Peyer's patch (tissue), 4 donors: ENCODE results near the gene SH3RF1. TPM values are rescaled to one million over a fixed set of nuclear protein-coding genes. Genes with fewer than 3 reads are reported as not detected.

Experiments used
- DNase-seq, 3 donors: peaks; one replicate each; pipeline ENCODE4 v3.0.0-alpha.2; 2017 to 2019
- H3K27ac ChIP-seq, 4 donors: fragments of 200-600 bp; sonication (generic); one replicate each; pipeline ENCODE4 v1.5.1; 2016 to 2019
- H3K27me3 ChIP-seq, 2 donors: fragments of 200-600 bp; sonication (generic); one replicate each; pipeline ENCODE4 v1.5.1; 2019
- H3K36me3 ChIP-seq, 3 donors: fragments of 200-600 bp; sonication (generic); one replicate each; pipeline ENCODE4 v1.5.1; 2016 to 2019
- H3K4me1 ChIP-seq, 4 donors: fragments of 200-600 bp; sonication (generic); one replicate each; pipeline ENCODE4 v1.5.1; 2016 to 2019
- H3K4me3 ChIP-seq, 4 donors: fragments of 200-600 bp; sonication (generic); 1 replicate in 3 of 4; 2 replicates in 1 of 4; pipeline ENCODE4 v1.5.1; 2016 to 2019; ENCODE audit warnings: mild to moderate bottlenecking in 1 of 4
- H3K9me3 ChIP-seq, 4 donors: fragments of 200-600 bp; sonication (generic); one replicate each; pipeline ENCODE4 v1.5.1; 2016 to 2019; ENCODE audit warnings: mild to moderate bottlenecking in 1 of 4
- POLR2A ChIP-seq, 2 donors: fragments of 450-650 bp; IDR thresholded peaks; one replicate each; pipeline ENCODE4 v1.5.1; 2017; ENCODE audit warnings: antibody characterized with exemption in 2 of 2, mild to moderate bottlenecking in 2 of 2, moderate library complexity in 2 of 2
- total RNA-seq, 4 donors: library from RNA; depleted of rRNA; stranded (reverse); fragments of >200 nt; gene quantifications; one replicate each; pipeline ENCODE4 v1.1.0, GENCODE V29; 2016
- TF ChIP-seq, protein P1 (sequence below), 6 experiments: fragments of 450-650 bp in 4 of 6; fragments of 200-600 bp in 2 of 6; sonication (generic) in 1 of 6; IDR thresholded peaks; one replicate each; pipeline ENCODE4 v1.5.1; 2017 to 2019; ENCODE audit warnings: antibody characterized with exemption in 6 of 6, mild to moderate bottlenecking in 3 of 6, moderate library complexity in 1 of 6

The SH3RF1 gene
- total RNA-seq, 4 donors from 2014 or later, result 23.1 to 55.0 (median 48.1) TPM

DNA sequence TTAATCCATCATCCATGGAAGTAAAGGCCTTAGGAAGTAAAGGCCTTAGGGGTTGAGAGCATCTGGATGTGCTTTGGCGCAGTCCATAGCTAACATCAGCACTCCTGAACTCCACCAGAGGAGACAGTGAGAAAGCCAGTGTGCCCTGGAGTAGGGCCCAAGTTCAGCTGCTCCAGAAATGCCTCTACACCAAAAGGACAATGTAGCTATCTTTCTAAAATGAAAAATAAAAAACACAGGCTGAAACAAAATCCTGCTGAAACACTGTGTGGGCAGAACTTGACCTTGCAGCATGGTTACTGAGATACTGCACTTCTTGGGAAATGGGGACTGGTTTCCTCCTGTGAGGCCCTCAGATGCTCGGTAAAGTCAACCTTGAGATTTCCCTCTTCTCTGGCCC, 29.3 kb downstream of the SH3RF1 start:
- no peaks in the 10 kb centered on the region for H3K9me3 ChIP-seq
- H3K4me3 ChIP-seq, result no peak overlapping the region
- TF ChIP-seq POLR2A (IDR thresholded peaks at IDR 0.05), result no peak
- TF ChIP-seq, protein P1, sequence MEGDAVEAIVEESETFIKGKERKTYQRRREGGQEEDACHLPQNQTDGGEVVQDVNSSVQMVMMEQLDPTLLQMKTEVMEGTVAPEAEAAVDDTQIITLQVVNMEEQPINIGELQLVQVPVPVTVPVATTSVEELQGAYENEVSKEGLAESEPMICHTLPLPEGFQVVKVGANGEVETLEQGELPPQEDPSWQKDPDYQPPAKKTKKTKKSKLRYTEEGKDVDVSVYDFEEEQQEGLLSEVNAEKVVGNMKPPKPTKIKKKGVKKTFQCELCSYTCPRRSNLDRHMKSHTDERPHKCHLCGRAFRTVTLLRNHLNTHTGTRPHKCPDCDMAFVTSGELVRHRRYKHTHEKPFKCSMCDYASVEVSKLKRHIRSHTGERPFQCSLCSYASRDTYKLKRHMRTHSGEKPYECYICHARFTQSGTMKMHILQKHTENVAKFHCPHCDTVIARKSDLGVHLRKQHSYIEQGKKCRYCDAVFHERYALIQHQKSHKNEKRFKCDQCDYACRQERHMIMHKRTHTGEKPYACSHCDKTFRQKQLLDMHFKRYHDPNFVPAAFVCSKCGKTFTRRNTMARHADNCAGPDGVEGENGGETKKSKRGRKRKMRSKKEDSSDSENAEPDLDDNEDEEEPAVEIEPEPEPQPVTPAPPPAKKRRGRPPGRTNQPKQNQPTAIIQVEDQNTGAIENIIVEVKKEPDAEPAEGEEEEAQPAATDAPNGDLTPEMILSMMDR (IDR thresholded peaks at IDR 0.05), result no peak
- H3K27me3 ChIP-seq, result no peaks in the 10 kb centered on the region
- H3K27ac ChIP-seq, result no peak overlapping the region
- H3K36me3 ChIP-seq, result no peaks in the 10 kb centered on the region
- peaks cover 0 to 22% (median 0%) of the 10 kb centered on the region in 4 donors for H3K4me1 ChIP-seq
- no peak for DNase-seq

DNA sequence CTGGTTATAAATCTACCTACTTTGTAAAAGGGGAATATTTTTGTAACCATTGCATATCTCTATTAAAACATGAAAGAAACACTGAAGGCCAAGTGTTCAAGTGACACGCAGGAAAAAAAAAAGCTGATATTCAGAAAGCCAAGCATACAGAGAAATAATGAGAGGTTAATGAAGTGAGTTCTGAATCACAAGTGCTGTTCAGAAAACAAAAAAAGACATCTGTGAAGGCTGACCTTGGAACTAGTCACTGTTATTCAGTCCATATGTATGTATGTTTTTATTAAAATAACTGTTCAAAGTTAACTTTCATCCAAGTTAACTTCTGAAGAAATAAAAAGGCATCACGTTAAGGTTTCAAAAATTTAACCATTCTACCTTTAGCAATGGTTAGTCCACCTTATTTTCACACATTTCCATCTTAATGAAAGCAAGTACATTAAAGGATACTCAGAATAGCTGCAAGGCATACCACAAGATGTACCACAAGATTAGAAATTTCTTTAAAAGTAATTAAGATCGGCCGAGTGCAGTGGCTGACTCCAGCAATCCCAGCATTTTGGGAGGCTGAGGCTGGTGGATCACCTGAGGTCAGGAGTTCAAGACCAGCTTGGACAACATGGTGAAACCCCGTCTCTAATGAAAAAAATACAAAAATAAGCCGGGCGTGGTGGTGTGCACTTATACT, 31.4 kb downstream of the SH3RF1 start:
- Histone ChIP-seq H3K27ac (no peak overlapping the region), H3K4me3 (no peak overlapping the region), H3K36me3 (no peaks in the 10 kb centered on the region), H3K27me3 (no peaks in the 10 kb centered on the region), H3K9me3 (no peaks in the 10 kb centered on the region), H3K4me1 (peaks cover 0 to 22% (median 0%) of the 10 kb centered on the region in 4 donors)
- no peak for DNase-seq
- no peak for TF ChIP-seq POLR2A (IDR thresholded peaks at IDR 0.05)
- TF ChIP-seq, protein P1 (IDR thresholded peaks at IDR 0.05), result no peak

- no peak for DNase-seq
- H3K27ac ChIP-seq, result no peak overlapping the region
- no peak overlapping the region for H3K4me3 ChIP-seq
- H3K9me3 ChIP-seq, result no peaks in the 10 kb centered on the region
- no peaks in the 10 kb centered on the region for H3K27me3 ChIP-seq
- TF ChIP-seq POLR2A (IDR thresholded peaks at IDR 0.05), result no peak
- TF ChIP-seq, protein P1 (IDR thresholded peaks at IDR 0.05), result no peak
- no peaks in the 10 kb centered on the region for H3K36me3 ChIP-seq
- H3K4me1 ChIP-seq, result peaks cover 0 to 16% (median 0%) of the 10 kb centered on the region in 4 donors
Measured at GRCh38 chr4:169238445-169238844, 32.3 kb downstream of the SH3RF1 start.

GRCh38 chr4:169236873-169237626, 33.7 kb downstream of the SH3RF1 start:
- Histone ChIP-seq H3K36me3 (no peaks in the 10 kb centered on the region), H3K27ac (no peak overlapping the region), H3K9me3 (no peaks in the 10 kb centered on the region), H3K4me1 (peaks cover 0 to 16% (median 0%) of the 10 kb centered on the region in 4 donors), H3K27me3 (no peaks in the 10 kb centered on the region), H3K4me3 (no peak overlapping the region)
- DNase-seq, result no peak
- TF ChIP-seq, protein P1 (IDR thresholded peaks at IDR 0.05), result no peak
- no peak for TF ChIP-seq POLR2A (IDR thresholded peaks at IDR 0.05)

GRCh38 chr4:169236078-169236477, 34.7 kb downstream of the SH3RF1 start:
- no peak for TF ChIP-seq POLR2A (IDR thresholded peaks at IDR 0.05)
- TF ChIP-seq, protein P1 (IDR thresholded peaks at IDR 0.05), result no peak
- Histone ChIP-seq H3K4me3 (no peak overlapping the region), H3K36me3 (no peaks in the 10 kb centered on the region), H3K27me3 (no peaks in the 10 kb centered on the region), H3K9me3 (no peaks in the 10 kb centered on the region), H3K27ac (no peak overlapping the region), H3K4me1 (peaks cover 0 to 16% (median 0%) of the 10 kb centered on the region in 4 donors)
- DNase-seq, result no peak
